Measurements from ENCODE around the gene ZBTB48. TPM values are rescaled to one million over a fixed set of nuclear protein-coding genes. Genes with fewer than 3 reads are reported as not detected.
"Not testable (repeated sequence)": the region's sequence is repeated elsewhere in the genome, so short reads cannot be mapped to it uniquely, and the experiment has no call there.

Gene ZBTB48
- polyA plus RNA-seq, 1 donor from 2014 or later = 21.4 TPM

DNA sequence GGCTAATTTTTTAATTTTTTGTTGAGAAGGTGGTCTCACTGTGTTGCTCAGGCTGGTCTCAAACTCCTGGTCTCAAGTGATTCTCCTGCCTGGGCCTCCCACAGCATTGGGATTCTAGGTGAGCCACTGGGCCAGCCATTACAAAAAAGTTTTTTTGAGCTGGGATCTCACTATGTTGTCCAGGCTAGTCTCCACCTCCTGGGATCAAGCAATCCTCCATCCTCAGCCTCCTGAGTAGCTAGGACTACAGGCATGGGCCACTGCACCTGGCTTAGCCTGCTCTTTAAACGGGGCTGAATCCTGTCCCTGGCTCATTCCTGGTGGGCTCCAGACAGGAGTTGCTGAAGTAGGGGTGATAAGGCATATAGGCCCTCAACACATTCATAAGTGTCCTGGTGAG lies 22.2 kb upstream of the ZBTB48 start:
- peak overlapping the region in 1 of 4 donors; percentile 36 for H3K4me3 Mint-ChIP-seq
- H3K36me3 Mint-ChIP-seq = no peaks in the 10 kb centered on the region
- peak overlapping the region in 1 of 3 donors; percentile 39 for H3K27ac Mint-ChIP-seq

DNA sequence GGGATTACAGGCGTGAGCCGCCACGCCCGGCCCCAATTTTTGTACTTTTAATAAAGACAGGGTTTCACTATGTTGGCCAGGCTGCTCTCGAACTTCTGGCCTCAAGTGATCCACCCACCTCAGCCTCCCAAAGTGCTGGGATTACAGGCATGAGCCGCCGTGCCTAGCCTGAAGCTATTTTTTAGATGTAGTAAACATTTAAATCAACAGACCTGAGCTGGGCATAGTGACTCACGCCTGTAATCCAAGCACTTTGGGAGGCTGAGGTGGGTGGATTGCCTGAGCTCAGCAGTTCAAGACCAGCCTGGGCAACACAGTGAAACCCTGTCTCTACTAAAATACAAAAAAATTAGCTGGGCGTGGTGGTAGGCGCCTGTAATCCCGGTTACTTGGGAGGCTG lies 20.6 kb upstream of the ZBTB48 start:
- H3K4me1 Mint-ChIP-seq, H3K27ac Mint-ChIP-seq, H3K36me3 Mint-ChIP-seq, H3K27me3 Mint-ChIP-seq, H3K4me3 Mint-ChIP-seq, H3K9me3 Mint-ChIP-seq: not testable (repeated sequence)

More for the DNA sequence above, 22.2 kb upstream of the ZBTB48 start:
- H3K4me1 Mint-ChIP-seq = peaks cover 6 to 10% (median 9%) of the 10 kb centered on the region in 3 donors
- H3K27me3 Mint-ChIP-seq = no peaks in the 10 kb centered on the region
- no peaks in the 10 kb centered on the region for H3K9me3 Mint-ChIP-seq

- no peaks in the 10 kb centered on the region for H3K9me3 Mint-ChIP-seq
- peak overlapping the region in 1 of 3 donors; percentile 59 for H3K27ac Mint-ChIP-seq
- no peaks in the 10 kb centered on the region for H3K36me3 Mint-ChIP-seq
- peaks cover 0 to 4% (median 1%) of the 10 kb centered on the region in 3 donors for H3K4me1 Mint-ChIP-seq
- H3K4me3 Mint-ChIP-seq = no peak overlapping the region
- H3K27me3 Mint-ChIP-seq = no peaks in the 10 kb centered on the region
Observed at GRCh38 chr1:6560267-6560666, 19.5 kb upstream of the ZBTB48 start.

DNA sequence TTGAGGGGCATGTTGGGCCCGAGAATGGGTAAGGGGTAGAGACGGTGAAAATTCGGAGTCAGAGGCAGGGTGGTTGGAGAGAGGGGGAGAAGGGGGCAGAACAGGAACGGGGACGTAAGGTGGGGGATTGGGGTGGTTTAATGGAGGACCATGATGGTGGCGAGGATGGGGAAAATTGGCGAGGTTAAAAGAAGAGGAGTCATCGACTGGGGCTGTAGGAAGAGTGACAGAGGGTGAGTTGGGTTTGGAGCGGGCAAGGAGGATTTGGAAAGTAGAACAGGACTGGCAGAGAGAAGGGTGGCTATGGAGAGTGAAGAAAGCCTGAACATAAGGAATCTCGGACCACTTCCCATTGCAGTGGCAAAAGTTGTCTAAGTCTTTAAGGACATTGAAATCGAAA lies 10.8 kb upstream of the ZBTB48 start:
- Mint-ChIP-seq H3K4me3 (no peak overlapping the region), H3K4me1 (peaks cover 0 to 2% (median 0%) of the 10 kb centered on the region in 3 donors), H3K36me3 (no peaks in the 10 kb centered on the region), H3K27ac (no peak overlapping the region), H3K9me3 (no peaks in the 10 kb centered on the region), H3K27me3 (peaks cover 5% of the 10 kb centered on the region)

DNA sequence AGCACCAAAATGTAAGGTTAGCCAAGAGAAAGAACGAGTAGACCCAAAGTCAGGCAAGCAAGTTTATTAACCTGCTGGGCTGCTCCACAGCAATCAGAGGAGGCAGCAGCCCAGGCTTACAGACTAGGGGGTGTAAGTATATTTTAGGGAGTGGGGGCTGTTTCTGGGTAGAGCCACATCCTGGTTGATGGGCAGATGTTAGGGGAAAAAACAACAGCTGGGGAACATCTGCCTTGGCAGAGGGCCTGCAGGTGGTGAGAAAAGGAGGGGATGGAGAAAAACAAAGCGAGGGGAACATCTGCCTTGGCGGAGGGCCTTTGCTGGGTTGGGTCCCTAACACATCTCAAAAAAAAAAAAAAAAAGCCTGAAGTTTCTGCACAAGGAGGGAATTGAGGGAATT lies 9.7 kb upstream of the ZBTB48 start:
- Mint-ChIP-seq H3K9me3 (no peaks in the 10 kb centered on the region), H3K27ac (no peak overlapping the region), H3K27me3 (peaks cover 5% of the 10 kb centered on the region), H3K36me3 (no peaks in the 10 kb centered on the region), H3K4me1 (peaks cover 0 to 2% (median 0%) of the 10 kb centered on the region in 3 donors), H3K4me3 (peak overlapping the region in 1 of 4 donors; percentile 29)

- Mint-ChIP-seq H3K9me3 (no peaks in the 10 kb centered on the region), H3K4me3 (no peak overlapping the region), H3K27me3 (peaks cover 5% of the 10 kb centered on the region), H3K36me3 (no peaks in the 10 kb centered on the region), H3K27ac (no peak overlapping the region), H3K4me1 (peaks cover 0 to 2% (median 0%) of the 10 kb centered on the region in 3 donors)
Observed at GRCh38 chr1:6570987-6571386, 8.8 kb upstream of the ZBTB48 start.

- Mint-ChIP-seq H3K27ac (peak overlapping the region in 1 of 3 donors; percentile 64), H3K36me3 (no peaks in the 10 kb centered on the region), H3K4me1 (peaks cover 0 to 2% (median 0%) of the 10 kb centered on the region in 3 donors), H3K9me3 (no peaks in the 10 kb centered on the region), H3K4me3 (peak overlapping the region in 1 of 4 donors; percentile 60), H3K27me3 (peaks cover 5% of the 10 kb centered on the region)
Observed at GRCh38 chr1:6572653-6573383, 7.0 kb upstream of the ZBTB48 start.

- H3K27ac Mint-ChIP-seq = no peak overlapping the region
- H3K9me3 Mint-ChIP-seq = no peaks in the 10 kb centered on the region
- H3K27me3 Mint-ChIP-seq = peaks cover 5% of the 10 kb centered on the region
- no peaks in the 10 kb centered on the region for H3K36me3 Mint-ChIP-seq
- no peak overlapping the region for H3K4me3 Mint-ChIP-seq
- H3K4me1 Mint-ChIP-seq = peaks cover 0 to 2% (median 0%) of the 10 kb centered on the region in 3 donors
Observed at GRCh38 chr1:6574025-6574620, 5.7 kb upstream of the ZBTB48 start.

DNA sequence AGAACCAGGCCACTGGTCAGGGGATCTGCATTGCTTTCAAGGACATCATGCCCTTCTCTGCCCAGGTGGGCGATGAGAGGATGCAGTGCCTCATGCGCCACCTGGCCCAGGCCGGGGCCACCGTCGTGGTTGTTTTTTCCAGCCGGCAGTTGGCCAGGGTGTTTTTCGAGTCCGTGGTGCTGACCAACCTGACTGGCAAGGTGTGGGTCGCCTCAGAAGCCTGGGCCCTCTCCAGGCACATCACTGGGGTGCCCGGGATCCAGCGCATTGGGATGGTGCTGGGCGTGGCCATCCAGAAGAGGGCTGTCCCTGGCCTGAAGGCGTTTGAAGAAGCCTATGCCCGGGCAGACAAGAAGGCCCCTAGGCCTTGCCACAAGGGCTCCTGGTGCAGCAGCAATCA lies 5.0 kb upstream of the ZBTB48 start:
- H3K9me3 Mint-ChIP-seq = no peaks in the 10 kb centered on the region
- peaks cover 4 to 6% (median 6%) of the 10 kb centered on the region in 3 donors for H3K4me1 Mint-ChIP-seq
- no peaks in the 10 kb centered on the region for H3K36me3 Mint-ChIP-seq
- H3K27me3 Mint-ChIP-seq = peaks cover 3% of the 10 kb centered on the region
- H3K4me3 Mint-ChIP-seq = no peak overlapping the region
- no peak overlapping the region for H3K27ac Mint-ChIP-seq

- Mint-ChIP-seq H3K27me3 (no peaks in the 10 kb centered on the region), H3K4me1 (peaks cover 12 to 26% (median 14%) of the 10 kb centered on the region in 3 donors), H3K4me3 (peak overlapping the region in 1 of 4 donors; percentile 89), H3K27ac (peak overlapping the region in 2 of 3 donors; percentile 88 to 99), H3K9me3 (no peaks in the 10 kb centered on the region), H3K36me3 (no peaks in the 10 kb centered on the region)
Observed at GRCh38 chr1:6577831-6578525, 1.8 kb upstream of the ZBTB48 start.

GRCh38 chr1:6578624-6579373 lies 995 bp upstream of the ZBTB48 start:
- H3K36me3 Mint-ChIP-seq = no peaks in the 10 kb centered on the region
- peak overlapping the region in 3 of 4 donors; percentile 89 to 97 (median 96) for H3K4me3 Mint-ChIP-seq
- no peaks in the 10 kb centered on the region for H3K9me3 Mint-ChIP-seq
- H3K27ac Mint-ChIP-seq = peak overlapping the region; percentile 88 to 99 (median 97)
- peaks cover 12 to 26% (median 14%) of the 10 kb centered on the region in 3 donors for H3K4me1 Mint-ChIP-seq
- no peaks in the 10 kb centered on the region for H3K27me3 Mint-ChIP-seq

DNA sequence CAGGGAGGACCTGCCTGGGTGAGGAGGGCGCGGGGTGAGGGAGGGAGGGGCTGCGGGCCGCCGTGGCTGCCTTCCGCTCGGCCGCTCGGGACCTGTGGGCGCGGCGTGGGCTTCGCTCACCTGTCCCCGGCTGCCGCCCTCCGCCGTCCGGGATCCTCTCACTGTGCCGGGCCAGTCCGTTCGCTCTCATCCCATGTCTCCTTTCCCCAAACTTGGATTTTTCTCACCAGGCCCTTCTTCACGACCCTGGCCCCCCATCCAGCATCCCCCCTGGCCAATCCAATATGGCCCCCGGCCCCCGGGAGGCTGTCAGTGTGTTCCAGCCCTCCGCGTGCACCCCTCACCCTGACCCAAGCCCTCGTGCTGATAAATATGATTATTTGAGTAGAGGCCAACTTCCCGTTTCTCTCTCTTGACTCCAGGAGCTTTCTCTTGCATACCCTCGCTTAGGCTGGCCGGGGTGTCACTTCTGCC lies 362 bp downstream of the ZBTB48 start:
- peak overlapping the region; percentile 88 to 99 (median 97) for H3K27ac Mint-ChIP-seq
- no peaks in the 10 kb centered on the region for H3K36me3 Mint-ChIP-seq
- no peaks in the 10 kb centered on the region for H3K9me3 Mint-ChIP-seq
- H3K27me3 Mint-ChIP-seq = no peaks in the 10 kb centered on the region
- H3K4me3 Mint-ChIP-seq = peak overlapping the region; percentile 89 to 99 (median 96)
- peaks cover 12 to 31% (median 17%) of the 10 kb centered on the region in 3 donors for H3K4me1 Mint-ChIP-seq

DNA sequence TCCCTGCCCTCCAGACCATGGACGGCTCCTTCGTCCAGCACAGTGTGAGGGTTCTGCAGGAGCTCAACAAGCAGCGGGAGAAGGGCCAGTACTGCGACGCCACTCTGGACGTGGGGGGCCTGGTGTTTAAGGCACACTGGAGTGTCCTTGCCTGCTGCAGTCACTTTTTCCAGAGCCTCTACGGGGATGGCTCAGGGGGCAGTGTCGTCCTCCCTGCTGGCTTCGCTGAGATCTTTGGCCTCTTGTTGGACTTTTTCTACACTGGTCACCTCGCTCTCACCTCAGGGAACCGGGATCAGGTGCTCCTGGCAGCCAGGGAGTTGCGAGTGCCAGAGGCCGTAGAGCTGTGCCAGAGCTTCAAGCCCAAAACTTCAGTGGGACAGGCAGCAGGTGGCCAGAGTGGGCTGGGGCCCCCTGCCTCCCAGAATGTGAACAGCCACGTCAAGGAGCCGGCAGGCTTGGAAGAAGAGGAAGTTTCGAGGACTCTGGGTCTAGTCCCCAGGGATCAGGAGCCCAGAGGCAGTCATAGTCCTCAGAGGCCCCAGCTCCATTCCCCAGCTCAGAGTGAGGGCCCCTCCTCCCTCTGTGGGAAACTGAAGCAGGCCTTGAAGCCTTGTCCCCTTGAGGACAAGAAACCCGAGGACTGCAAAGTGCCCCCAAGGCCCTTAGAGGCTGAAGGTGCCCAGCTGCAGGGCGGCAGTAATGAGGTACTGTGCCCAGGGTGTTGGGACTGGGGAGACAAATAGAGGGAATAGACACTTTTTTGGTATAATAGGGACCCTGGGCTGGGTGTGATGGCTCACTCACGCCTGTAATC lies 1.0 kb downstream of the ZBTB48 start:
- peak overlapping the region; percentile 88 to 99 (median 97) for H3K27ac Mint-ChIP-seq
- no peaks in the 10 kb centered on the region for H3K36me3 Mint-ChIP-seq
- H3K4me1 Mint-ChIP-seq = peaks cover 12 to 31% (median 17%) of the 10 kb centered on the region in 3 donors
- H3K27me3 Mint-ChIP-seq = no peaks in the 10 kb centered on the region
- peak overlapping the region; percentile 89 to 99 (median 96) for H3K4me3 Mint-ChIP-seq
- no peaks in the 10 kb centered on the region for H3K9me3 Mint-ChIP-seq
